PC-3 (cell line): ENCODE results near the gene TMC6. TPM values are rescaled to one million over a fixed set of nuclear protein-coding genes. Genes with fewer than 3 reads are reported as not detected.
A peak's percentile ranks its signal among the peaks of the same experiment; 100 is the strongest.

ENCODE experiments used
- ATAC-seq: fragments of 200-7000 bp; cut with Tn5 transposase; 2 replicates; pipeline ENCODE4 v1.9.1; 2020; ENCODE audit warnings: mild to moderate bottlenecking, moderate library complexity
- BruUV-seq: library from RNA; stranded (reverse); fragments of 400-500 nt; replicated peaks from 2 replicates; lab custom pipeline; 2021; lab: Mats Ljungman, UMichigan
- CTCF ChIA-PET: fragments of 300-600 bp; sonication (Branson Sonifier 250); formaldehyde crosslinking; loops from one replicate; lab custom pipeline; 2022; ENCODE audit warnings: antibody characterized with exemption; lab: Charles Lee
- POLR2A ChIA-PET: fragments of 300-600 bp; sonication (Branson Sonifier 250); formaldehyde crosslinking; loops from one replicate; lab custom pipeline; 2022; ENCODE audit warnings: antibody characterized with exemption; ENCODE audit not compliant: unreplicated experiment; lab: Charles Lee
- DNase-seq: peaks from one replicate; pipeline ENCODE4 v3.0.0-alpha.2; 2015
- H2AFZ ChIP-seq: fragments of 300-600 bp; sonication (generic); 2 replicates; pipeline ENCODE4 v1.6.0; 2016; ENCODE audit warnings: antibody characterized with exemption, low read length
- H3F3A ChIP-seq: fragments of 300-600 bp; sonication (generic); one replicate; pipeline ENCODE4 v1.6.0; 2017; ENCODE audit warnings: antibody characterized with exemption, low read length, control low read depth, mild to moderate bottlenecking; ENCODE audit not compliant: unreplicated experiment
- H3K27ac ChIP-seq: fragments of 300-600 bp; sonication (generic); 2 replicates; pipeline ENCODE4 v1.5.1; 2016; ENCODE audit warnings: mild to moderate bottlenecking, low read length
- H3K27me3 ChIP-seq: fragments of 300-600 bp; sonication (generic); 2 replicates; pipeline ENCODE4 v1.6.1; 2016; ENCODE audit warnings: low read length, mixed read lengths
- H3K36me3 ChIP-seq: fragments of 300-600 bp; sonication (generic); 2 replicates; pipeline ENCODE4 v1.6.1; 2016; ENCODE audit warnings: low read depth, mixed run types, low read length, mixed read lengths
- H3K4me1 ChIP-seq: fragments of 300-600 bp; sonication (generic); 2 replicates; pipeline ENCODE4 v1.5.1; 2016; ENCODE audit warnings: low read length; ENCODE audit not compliant: insufficient read depth
- H3K4me2 ChIP-seq: fragments of 300-600 bp; sonication (generic); 2 replicates; pipeline ENCODE4 v1.6.0; 2016; ENCODE audit warnings: low read length
- H3K4me3 ChIP-seq: fragments of 300-600 bp; sonication (generic); 2 replicates; pipeline ENCODE4 v1.5.1; 2016; ENCODE audit warnings: mild to moderate bottlenecking, low read length, mixed read lengths
- H3K79me2 ChIP-seq: fragments of 300-600 bp; sonication (generic); 2 replicates; pipeline ENCODE4 v1.6.1; 2017; ENCODE audit warnings: low read length, mixed read lengths
- H3K9ac ChIP-seq: fragments of 300-600 bp; sonication (generic); 2 replicates; pipeline ENCODE4 v1.6.0; 2016; ENCODE audit warnings: mild to moderate bottlenecking, low read length
- H3K9me2 ChIP-seq: fragments of 300-600 bp; sonication (generic); replicated peaks from 2 replicates; pipeline ENCODE4 v1.6.1; 2016; ENCODE audit warnings: mixed run types, low read length, mixed read lengths
- H3K9me3 ChIP-seq: fragments of 300-600 bp; sonication (generic); 2 replicates; pipeline ENCODE4 v1.6.1; 2016; ENCODE audit warnings: low read length, mixed read lengths
- H4K20me1 ChIP-seq: fragments of 300-600 bp; sonication (generic); 2 replicates; pipeline ENCODE4 v1.6.1; 2016; ENCODE audit warnings: low read length, mixed read lengths
- EZH2 ChIP-seq: fragments of 300-600 bp; sonication (generic); IDR thresholded peaks from one replicate; pipeline ENCODE4 v1.6.1; 2017; ENCODE audit warnings: antibody characterized with exemption, mild to moderate bottlenecking, low read length; ENCODE audit not compliant: unreplicated experiment
- EZH2phosphoT487 ChIP-seq: fragments of 300-600 bp; sonication (generic); IDR thresholded peaks from 2 replicates; pipeline ENCODE4 v1.6.1; 2018; ENCODE audit warnings: mild to moderate bottlenecking, antibody characterized with exemption, low read length, borderline replicate concordance
- intact Hi-C: fragments of 100-400 bp; cut with micrococcal nuclease; formaldehyde crosslinking; loops from 2 replicates; pipeline ENCODE4 v1.9.0; 2023
- total RNA-seq: library from RNA; depleted of rRNA; stranded (reverse); fragments of >200 nt; gene quantifications from 2 replicates; pipeline ENCODE4 v1.2.3, GENCODE V29; 2014
- TF ChIP-seq, protein P1 (sequence below): fragments of 300-600 bp; sonication (generic); conservative IDR thresholded peaks from 2 replicates; pipeline ENCODE4 v1.5.1; 2017; ENCODE audit warnings: antibody characterized with exemption, low read depth, mild to moderate bottlenecking, low read length

TMC6 gene
- total RNA-seq, 1 experiment from 2014 or later, result 97.3 TPM

DNA sequence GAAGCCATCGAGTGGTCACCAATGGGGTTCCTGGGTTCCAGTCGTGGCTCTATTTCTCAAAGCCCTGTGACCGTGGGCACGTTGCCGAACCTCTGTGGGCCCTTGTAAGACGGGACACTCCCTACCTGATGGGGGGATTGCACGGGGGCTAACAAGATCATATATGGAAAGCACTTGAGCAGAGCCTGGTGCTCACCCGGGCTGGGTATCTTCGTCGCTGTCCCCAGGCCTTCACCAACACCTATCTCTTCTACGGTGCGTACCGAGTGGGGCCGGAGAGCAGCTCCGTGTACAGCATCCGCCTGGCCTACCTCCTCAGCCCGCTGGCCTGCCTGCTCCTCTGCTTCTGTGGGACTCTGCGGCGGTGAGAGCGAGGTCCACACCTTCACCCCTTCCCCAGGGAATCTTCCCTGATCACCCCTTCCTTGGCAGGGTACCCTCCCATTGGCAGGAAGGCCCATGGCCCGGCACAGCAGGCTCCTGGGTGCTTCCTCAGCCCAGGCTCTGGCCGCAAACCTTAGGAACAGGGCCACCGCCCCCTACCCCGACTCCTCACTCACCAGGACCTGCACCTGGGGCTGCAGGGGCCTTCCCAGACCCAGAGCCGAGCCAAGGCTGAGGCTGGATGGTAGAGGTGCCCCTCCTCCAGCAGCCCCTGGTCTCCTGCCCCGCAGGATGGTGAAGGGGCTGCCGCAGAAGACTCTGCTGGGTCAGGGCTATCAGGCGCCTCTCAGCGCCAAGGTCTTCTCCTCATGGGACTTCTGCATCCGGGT, 4.8 kb upstream of the TMC6 start:
- no peaks in the 10 kb centered on the region for H3K36me3 ChIP-seq
- no peak overlapping the region for H3K9ac ChIP-seq
- no peaks in the 10 kb centered on the region for H3K27me3 ChIP-seq
- H4K20me1 ChIP-seq, result no peaks in the 10 kb centered on the region
- no peaks in the 10 kb centered on the region for H3K9me2 ChIP-seq
- H2AFZ ChIP-seq, result no peak overlapping the region
- no peak overlapping the region for H3K4me2 ChIP-seq
- intact Hi-C loops, result no loop called here
- no peaks in the 10 kb centered on the region for H3K79me2 ChIP-seq
- H3K9me3 ChIP-seq, result no peaks in the 10 kb centered on the region
- ChIA-PET CTCF (no interaction called here), POLR2A (no interaction called here)
- H3K4me3 ChIP-seq, result no peak overlapping the region
- H3F3A ChIP-seq, result peaks cover 3% of the 10 kb centered on the region
- no peak for TF ChIP-seq EZH2phosphoT487
- TF ChIP-seq, protein P1, sequence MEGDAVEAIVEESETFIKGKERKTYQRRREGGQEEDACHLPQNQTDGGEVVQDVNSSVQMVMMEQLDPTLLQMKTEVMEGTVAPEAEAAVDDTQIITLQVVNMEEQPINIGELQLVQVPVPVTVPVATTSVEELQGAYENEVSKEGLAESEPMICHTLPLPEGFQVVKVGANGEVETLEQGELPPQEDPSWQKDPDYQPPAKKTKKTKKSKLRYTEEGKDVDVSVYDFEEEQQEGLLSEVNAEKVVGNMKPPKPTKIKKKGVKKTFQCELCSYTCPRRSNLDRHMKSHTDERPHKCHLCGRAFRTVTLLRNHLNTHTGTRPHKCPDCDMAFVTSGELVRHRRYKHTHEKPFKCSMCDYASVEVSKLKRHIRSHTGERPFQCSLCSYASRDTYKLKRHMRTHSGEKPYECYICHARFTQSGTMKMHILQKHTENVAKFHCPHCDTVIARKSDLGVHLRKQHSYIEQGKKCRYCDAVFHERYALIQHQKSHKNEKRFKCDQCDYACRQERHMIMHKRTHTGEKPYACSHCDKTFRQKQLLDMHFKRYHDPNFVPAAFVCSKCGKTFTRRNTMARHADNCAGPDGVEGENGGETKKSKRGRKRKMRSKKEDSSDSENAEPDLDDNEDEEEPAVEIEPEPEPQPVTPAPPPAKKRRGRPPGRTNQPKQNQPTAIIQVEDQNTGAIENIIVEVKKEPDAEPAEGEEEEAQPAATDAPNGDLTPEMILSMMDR, result no peak
- no peak for TF ChIP-seq EZH2
- ATAC-seq (no peak), DNase-seq (no peak)
- no peak overlapping the region for H3K27ac ChIP-seq
- no TSS peak for BruUV-seq
- H3K4me1 ChIP-seq, result peaks cover 17% of the 10 kb centered on the region

DNA sequence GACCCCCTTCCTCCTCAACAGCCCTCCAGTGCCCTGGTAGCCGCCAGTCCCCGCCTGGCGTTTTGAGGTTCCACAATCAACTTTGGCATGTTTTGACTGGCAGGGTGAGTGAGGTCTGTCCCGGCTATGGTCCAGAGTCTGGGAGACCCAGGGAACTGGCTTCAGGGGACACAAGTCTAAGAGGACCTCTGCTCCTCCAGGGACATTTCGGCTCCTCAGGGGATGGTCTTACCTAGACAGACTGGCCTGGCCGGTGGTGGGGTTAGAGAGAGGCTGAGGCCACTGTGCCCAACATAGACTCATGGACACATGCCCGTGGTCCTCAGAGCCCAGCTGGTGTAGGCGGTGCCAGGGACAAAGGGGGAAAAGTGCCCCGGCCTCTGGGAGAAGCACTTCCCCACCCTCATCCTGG, 4.2 kb upstream of the TMC6 start:
- Histone ChIP-seq H3K27me3 (no peaks in the 10 kb centered on the region), H3F3A (peaks cover 3% of the 10 kb centered on the region), H3K4me2 (peak overlapping the region; percentile 82), H3K36me3 (no peaks in the 10 kb centered on the region), H4K20me1 (no peaks in the 10 kb centered on the region), H3K27ac (no peak overlapping the region), H3K9me2 (no peaks in the 10 kb centered on the region), H3K9ac (no peak overlapping the region), H3K9me3 (no peaks in the 10 kb centered on the region), H2AFZ (no peak overlapping the region), H3K4me3 (no peak overlapping the region), H3K4me1 (peaks cover 17% of the 10 kb centered on the region), H3K79me2 (peaks cover 3% of the 10 kb centered on the region)
- TF ChIP-seq EZH2phosphoT487, result no peak
- TF ChIP-seq EZH2, result no peak
- TF ChIP-seq, protein P1, result no peak
- intact Hi-C loops, result no loop called here
- no TSS peak for BruUV-seq
- ChIA-PET CTCF (no interaction called here), POLR2A (no interaction called here)
- ATAC-seq, result no peak
- no peak for DNase-seq

DNA sequence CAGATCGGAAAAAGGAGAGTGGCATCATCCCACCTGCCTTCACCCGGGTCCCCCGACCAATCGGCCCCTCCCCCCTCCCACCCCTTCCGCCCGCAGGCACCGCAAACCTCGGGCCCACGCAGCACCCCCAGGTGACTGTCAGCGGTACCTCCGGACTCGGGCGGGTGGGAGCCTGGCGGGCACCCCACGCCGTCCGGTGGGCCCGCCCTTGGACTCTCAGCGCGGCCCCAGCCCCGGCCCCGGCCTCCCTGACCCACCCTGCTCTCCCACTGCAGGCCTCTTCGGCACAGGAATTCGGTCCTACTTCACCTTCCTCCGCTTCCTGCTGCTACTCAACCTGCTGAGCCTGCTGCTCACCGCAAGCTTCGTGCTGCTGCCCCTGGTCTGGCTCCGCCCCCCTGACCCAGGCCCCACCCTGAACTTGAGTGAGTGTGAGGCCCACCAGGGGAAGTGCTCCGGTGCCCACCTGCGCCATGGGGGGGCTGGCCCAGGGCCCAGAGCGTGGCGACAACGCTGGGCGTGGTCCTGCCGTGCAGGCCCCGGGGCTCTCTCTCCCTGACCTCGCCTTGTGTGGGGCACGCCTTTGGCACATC, 3.6 kb upstream of the TMC6 start:
- Histone ChIP-seq H3K9ac (peak overlapping the region; percentile 20; the same call in 1 of the 2 replicates), H3K4me2 (peak overlapping the region; percentile 82), H4K20me1 (no peaks in the 10 kb centered on the region), H3K9me3 (no peaks in the 10 kb centered on the region), H3K27me3 (no peaks in the 10 kb centered on the region), H3K9me2 (no peaks in the 10 kb centered on the region), H3K79me2 (peaks cover 9% of the 10 kb centered on the region), H3K27ac (no peak overlapping the region), H2AFZ (peak overlapping the region; percentile 33), H3K4me3 (peak overlapping the region; percentile 55), H3K36me3 (no peaks in the 10 kb centered on the region), H3K4me1 (peaks cover 20% of the 10 kb centered on the region), H3F3A (peaks cover 3% of the 10 kb centered on the region)
- intact Hi-C loops, result no loop called here
- ChIA-PET POLR2A (no interaction called here), CTCF (no interaction called here)
- ATAC-seq, result peak; percentile 5
- DNase-seq, result peak; percentile 66
- no TSS peak for BruUV-seq
- TF ChIP-seq EZH2 (no peak), EZH2phosphoT487 (no peak)
- TF ChIP-seq, protein P1, result no peak
